Panc1 (cell line): ENCODE data around the gene GNAQ. TPM values are rescaled to one million over a fixed set of nuclear protein-coding genes. Genes with fewer than 3 reads are reported as not detected.

Experiments used
- ATAC-seq: fragments of 200-7000 bp; cut with Tn5 transposase; 2 replicates; pipeline ENCODE4 v1.9.1; 2020; ENCODE audit warnings: mild to moderate bottlenecking, moderate library complexity
- BruUV-seq: library from RNA; stranded (reverse); fragments of 400-500 nt; replicated peaks from 2 replicates; lab custom pipeline; 2021; lab: Mats Ljungman, UMichigan
- CTCF ChIA-PET: fragments of 300-600 bp; sonication (Branson Sonifier 250); formaldehyde crosslinking; loops from one replicate; lab custom pipeline; 2022; ENCODE audit warnings: antibody characterized with exemption; lab: Charles Lee
- POLR2A ChIA-PET: fragments of 300-600 bp; sonication (Branson Sonifier 250); formaldehyde crosslinking; loops from one replicate; lab custom pipeline; 2022; ENCODE audit warnings: antibody characterized with exemption; lab: Charles Lee
- DNase-seq: peaks from one replicate; pipeline ENCODE4 v3.0.0-alpha.2; 2010; ENCODE audit warnings: low read depth, low spot score
- H3K27ac ChIP-seq: 2 replicates; pipeline ENCODE4 v1.5.1; 2011; ENCODE audit warnings: mild to moderate bottlenecking, low read length, inconsistent platforms
- H3K27me3 ChIP-seq: fragments of 200-500 bp; sonication (Bioruptor generic); 2 replicates; pipeline ENCODE4 v1.6.0; 2014; ENCODE audit warnings: low read length, inconsistent platforms; ENCODE audit not compliant: control insufficient read depth, insufficient read depth
- H3K36me3 ChIP-seq: fragments of 200-500 bp; sonication (Bioruptor generic); 2 replicates; pipeline ENCODE4 v1.5.1; 2014; ENCODE audit warnings: inconsistent platforms, mild to moderate bottlenecking, low read length, moderate library complexity; ENCODE audit not compliant: control insufficient read depth, insufficient read depth
- H3K4me1 ChIP-seq: 2 replicates; pipeline ENCODE4 v1.5.1; 2011; ENCODE audit warnings: inconsistent platforms, mild to moderate bottlenecking, low read length, moderate library complexity; ENCODE audit not compliant: control insufficient read depth, insufficient read depth
- H3K4me3 ChIP-seq, 2 experiments: 2 replicates each; pipeline ENCODE4 v1.5.1; 2011 to 2012; ENCODE audit warnings: low read depth in 2 of 2, low read length in 2 of 2, mild to moderate bottlenecking in 2 of 2, inconsistent platforms in 1 of 2, moderate library complexity in 1 of 2
- H3K9me3 ChIP-seq: fragments of 200-500 bp; sonication (Bioruptor generic); 2 replicates; pipeline ENCODE4 v1.5.1; 2014; ENCODE audit warnings: low read depth, mild to moderate bottlenecking, inconsistent platforms, low read length, moderate library complexity; ENCODE audit not compliant: control insufficient read depth, insufficient read depth
- CTCF ChIP-seq: fragments of 450-650 bp; IDR thresholded peaks from 2 replicates; pipeline ENCODE4 v1.5.1; 2017; ENCODE audit warnings: mild to moderate bottlenecking
- POLR2AphosphoS5 ChIP-seq: IDR thresholded peaks from 2 replicates; pipeline ENCODE4 v1.6.1; 2012; ENCODE audit warnings: mild to moderate bottlenecking, low read depth, low read length, moderate library complexity
- SIN3A ChIP-seq: IDR thresholded peaks from 2 replicates; pipeline ENCODE4 v1.6.1; 2012; ENCODE audit warnings: low read depth, mild to moderate bottlenecking, low read length, moderate library complexity, borderline replicate concordance; ENCODE audit not compliant: insufficient read depth
- TCF7L2 ChIP-seq: IDR thresholded peaks from 2 replicates; pipeline ENCODE4 v1.6.1; 2011; ENCODE audit warnings: mild to moderate bottlenecking, low read depth, low read length, inconsistent platforms
- in situ Hi-C: cut with HindIII; loops from 2 replicates; pipeline ENCODE4 v1.10.0; 2016; ENCODE audit warnings: low sequenced_read_pairs, low pct_unique_long_range_greater_than_20kb
- intact Hi-C: fragments of 100-400 bp; cut with micrococcal nuclease; formaldehyde crosslinking; loops from one replicate; pipeline ENCODE4 v1.10.0; 2022; ENCODE audit not compliant: unreplicated experiment
- total RNA-seq: library from RNA; stranded (reverse); gene quantifications from one replicate; pipeline ENCODE4 v1.2.1, GENCODE V29; 2021; ENCODE audit not compliant: unreplicated experiment
- TF ChIP-seq, protein P1 (sequence below), 2 experiments: IDR thresholded peaks; 2 replicates each; pipeline ENCODE4 v1.6.1; 2011 to 2012; ENCODE audit warnings: low read depth in 2 of 2, control low read depth in 1 of 2, low read length in 1 of 2, mild to moderate bottlenecking in 1 of 2, moderate library complexity in 1 of 2; ENCODE audit not compliant: insufficient read depth in 1 of 2

The GNAQ gene
- total RNA-seq, 1 experiment from 2014 or later = 34.5 TPM

- TF ChIP-seq CTCF = no peak
- no peak for TF ChIP-seq TCF7L2
- TF ChIP-seq POLR2AphosphoS5 = no peak
- no peak for TF ChIP-seq SIN3A
- in situ Hi-C loops (no loop called here), intact Hi-C loops (no loop called here)
- no peaks in the 10 kb centered on the region for H3K9me3 ChIP-seq
- H3K4me3 ChIP-seq = no peak overlapping the region
- ATAC-seq (no peak), DNase-seq (no peak)
- H3K27me3 ChIP-seq = no peaks in the 10 kb centered on the region
- no peaks in the 10 kb centered on the region for H3K36me3 ChIP-seq
- ChIA-PET POLR2A (no interaction called here), CTCF (no interaction called here)
- BruUV-seq = no TSS peak
- no peaks in the 10 kb centered on the region for H3K4me1 ChIP-seq
- no peak overlapping the region for H3K27ac ChIP-seq
Observed at GRCh38 chr9:77935211-77935610, 96.4 kb downstream of the GNAQ start.

- ATAC-seq = no peak
Observed at GRCh38 chr9:77933976-77934375, 97.6 kb downstream of the GNAQ start.

More at GRCh38 chr9:77933976-77934375, 97.6 kb downstream of the GNAQ start:
- TF ChIP-seq, protein P1, sequence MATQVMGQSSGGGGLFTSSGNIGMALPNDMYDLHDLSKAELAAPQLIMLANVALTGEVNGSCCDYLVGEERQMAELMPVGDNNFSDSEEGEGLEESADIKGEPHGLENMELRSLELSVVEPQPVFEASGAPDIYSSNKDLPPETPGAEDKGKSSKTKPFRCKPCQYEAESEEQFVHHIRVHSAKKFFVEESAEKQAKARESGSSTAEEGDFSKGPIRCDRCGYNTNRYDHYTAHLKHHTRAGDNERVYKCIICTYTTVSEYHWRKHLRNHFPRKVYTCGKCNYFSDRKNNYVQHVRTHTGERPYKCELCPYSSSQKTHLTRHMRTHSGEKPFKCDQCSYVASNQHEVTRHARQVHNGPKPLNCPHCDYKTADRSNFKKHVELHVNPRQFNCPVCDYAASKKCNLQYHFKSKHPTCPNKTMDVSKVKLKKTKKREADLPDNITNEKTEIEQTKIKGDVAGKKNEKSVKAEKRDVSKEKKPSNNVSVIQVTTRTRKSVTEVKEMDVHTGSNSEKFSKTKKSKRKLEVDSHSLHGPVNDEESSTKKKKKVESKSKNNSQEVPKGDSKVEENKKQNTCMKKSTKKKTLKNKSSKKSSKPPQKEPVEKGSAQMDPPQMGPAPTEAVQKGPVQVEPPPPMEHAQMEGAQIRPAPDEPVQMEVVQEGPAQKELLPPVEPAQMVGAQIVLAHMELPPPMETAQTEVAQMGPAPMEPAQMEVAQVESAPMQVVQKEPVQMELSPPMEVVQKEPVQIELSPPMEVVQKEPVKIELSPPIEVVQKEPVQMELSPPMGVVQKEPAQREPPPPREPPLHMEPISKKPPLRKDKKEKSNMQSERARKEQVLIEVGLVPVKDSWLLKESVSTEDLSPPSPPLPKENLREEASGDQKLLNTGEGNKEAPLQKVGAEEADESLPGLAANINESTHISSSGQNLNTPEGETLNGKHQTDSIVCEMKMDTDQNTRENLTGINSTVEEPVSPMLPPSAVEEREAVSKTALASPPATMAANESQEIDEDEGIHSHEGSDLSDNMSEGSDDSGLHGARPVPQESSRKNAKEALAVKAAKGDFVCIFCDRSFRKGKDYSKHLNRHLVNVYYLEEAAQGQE (IDR thresholded peaks at IDR 0.05; ENCODE audit: insufficient read depth in 1 of 2, low read depth in 2 of 2, low read length in 1 of 2) = no peak
- TF ChIP-seq SIN3A (no peak), POLR2AphosphoS5 (no peak), CTCF (no peak), TCF7L2 (no peak)
- intact Hi-C loops = no loop called here
- Histone ChIP-seq H3K4me1 (no peaks in the 10 kb centered on the region), H3K27me3 (no peaks in the 10 kb centered on the region), H3K9me3 (no peaks in the 10 kb centered on the region), H3K4me3 (no peak overlapping the region), H3K36me3 (no peaks in the 10 kb centered on the region), H3K27ac (no peak overlapping the region)
- ChIA-PET POLR2A (no interaction called here), CTCF (no interaction called here)
- BruUV-seq = no TSS peak
- in situ Hi-C loops = no loop called here
- no peak for DNase-seq
